ENCODE measurements around the gene LEKR1.

LEKR1 gene

DNA sequence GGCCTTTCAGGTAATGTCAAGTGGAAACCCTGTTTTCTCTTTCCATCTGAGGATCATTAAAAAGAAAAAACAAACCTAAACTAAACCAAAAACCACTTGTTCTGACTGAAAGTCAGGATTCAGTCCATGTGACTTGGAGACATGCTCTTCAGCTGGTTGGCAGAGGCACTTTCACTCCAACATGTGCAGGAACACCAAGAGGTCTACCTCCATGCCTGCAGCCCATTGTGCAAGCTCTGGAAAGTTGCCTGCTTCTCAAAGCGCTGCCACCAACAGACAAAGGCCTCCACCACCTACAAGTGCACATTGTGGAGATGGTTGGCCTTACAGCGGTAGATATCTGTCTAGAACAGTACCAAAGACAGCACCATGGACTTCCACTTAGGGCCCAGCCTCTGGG lies 161.8 kb downstream of the LEKR1 start:
- no peak for DNase-seq

DNA sequence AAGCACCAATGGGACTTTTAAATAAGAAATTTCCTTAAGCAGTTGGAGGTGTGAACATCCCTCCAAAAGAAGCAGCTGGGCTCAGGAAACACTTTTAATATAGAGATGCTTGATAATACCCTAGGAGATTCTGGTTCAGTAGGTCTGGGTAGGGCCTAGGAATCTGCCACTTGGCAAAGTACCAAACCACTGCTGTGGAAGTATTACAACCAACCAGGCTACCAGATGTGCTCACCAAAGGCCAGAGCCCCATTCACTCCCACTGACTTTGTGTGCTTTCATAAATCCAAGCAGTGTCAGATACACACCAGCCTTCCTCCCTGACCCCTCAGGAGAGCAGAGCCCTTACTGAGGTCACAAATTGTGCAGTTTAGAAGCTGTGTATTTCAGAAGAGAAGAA lies 171.2 kb downstream of the LEKR1 start:
- DNase-seq, result no peak

DNA sequence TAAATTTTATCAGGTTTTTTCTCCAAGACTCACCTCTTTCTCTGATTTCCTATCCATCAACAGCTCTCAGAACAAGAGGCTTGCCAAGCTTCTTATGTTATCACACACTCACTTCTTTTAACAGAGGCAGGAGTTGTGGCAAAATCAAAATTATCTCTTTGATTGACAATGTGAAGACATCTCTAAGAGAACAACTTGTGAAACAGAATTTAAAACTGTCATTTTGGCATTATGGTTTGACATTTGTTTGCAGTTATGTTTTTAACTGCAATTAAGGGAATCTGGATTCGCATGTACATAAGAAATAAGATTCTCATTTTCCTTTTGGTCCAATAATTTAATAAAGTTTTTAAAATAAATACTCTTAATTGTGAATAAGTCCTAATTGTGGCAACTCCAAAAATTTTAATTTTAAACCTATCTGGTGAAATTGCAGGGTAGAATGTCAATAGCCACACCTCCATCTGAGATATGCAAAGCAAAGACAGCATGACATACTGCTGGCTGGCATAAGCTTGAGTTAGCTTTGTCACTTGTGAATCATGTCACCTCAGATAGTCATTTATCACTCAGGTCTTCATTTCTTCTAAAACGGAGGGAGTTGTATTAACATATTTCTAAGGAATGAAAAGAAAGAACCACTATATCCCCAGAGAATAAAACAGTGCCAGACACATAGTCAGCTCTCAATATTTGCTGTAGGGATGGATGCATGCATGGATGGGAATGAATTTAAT lies 175.2 kb downstream of the LEKR1 start:
- DNase-seq, result no peak

DNA sequence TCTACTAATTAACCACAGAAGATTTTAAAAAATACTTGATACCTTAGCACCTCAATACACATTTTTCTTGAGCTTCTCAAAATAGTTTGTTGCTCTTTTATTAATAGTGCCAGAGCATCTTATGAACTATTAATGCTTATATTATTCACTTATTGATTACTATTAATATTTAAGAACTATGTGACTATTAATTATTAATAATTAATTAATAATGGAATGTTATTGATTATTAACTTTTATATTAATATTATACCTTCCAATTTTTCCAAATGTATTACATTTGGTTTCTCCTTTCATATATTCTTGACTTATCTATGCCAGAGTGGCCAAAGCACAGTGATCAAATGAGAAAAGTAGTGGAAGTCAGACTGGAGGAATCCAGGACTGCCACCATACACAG lies 195.5 kb downstream of the LEKR1 start:
- no peak for DNase-seq

DNA sequence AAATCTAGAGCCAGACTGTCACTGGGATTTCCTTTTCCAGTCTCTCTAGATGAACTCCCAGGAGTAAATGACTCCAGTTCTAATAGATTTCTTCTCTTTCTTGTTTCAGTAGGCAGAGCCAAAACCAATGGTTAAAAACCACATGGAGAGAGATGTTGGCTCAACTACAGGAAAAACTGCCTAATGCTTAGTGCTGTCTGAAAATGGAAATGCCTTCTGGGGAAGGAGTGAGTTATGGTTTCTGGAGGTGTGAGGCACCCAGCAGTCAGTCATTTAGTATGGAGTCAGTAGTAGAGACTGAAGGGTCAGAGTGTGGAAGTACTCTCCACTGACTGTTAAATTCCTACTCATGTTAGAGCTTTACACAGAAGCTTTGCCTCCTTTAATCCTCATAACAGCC lies 197.1 kb downstream of the LEKR1 start:
- no peak for DNase-seq

DNA sequence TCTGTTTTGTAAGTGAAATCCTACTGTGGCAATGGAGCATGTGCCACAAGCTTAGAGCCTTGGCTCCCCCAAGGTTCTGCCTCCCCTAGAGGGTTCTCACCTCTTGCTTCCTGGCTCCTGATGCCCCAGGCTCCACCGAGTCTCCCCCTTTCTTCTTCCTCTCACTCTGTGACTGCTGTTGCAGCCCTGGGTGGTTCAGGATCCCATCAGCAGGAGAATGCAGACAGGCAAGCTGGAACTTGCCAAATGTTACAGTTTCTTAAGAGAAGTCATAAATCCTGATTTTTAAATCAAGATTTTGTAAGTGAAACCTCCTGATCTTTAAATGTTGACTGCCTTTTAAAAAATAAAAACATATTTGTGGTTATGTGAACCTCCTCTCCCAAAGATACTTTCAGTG lies 199.9 kb downstream of the LEKR1 start:
- DNase-seq, result no peak

DNA sequence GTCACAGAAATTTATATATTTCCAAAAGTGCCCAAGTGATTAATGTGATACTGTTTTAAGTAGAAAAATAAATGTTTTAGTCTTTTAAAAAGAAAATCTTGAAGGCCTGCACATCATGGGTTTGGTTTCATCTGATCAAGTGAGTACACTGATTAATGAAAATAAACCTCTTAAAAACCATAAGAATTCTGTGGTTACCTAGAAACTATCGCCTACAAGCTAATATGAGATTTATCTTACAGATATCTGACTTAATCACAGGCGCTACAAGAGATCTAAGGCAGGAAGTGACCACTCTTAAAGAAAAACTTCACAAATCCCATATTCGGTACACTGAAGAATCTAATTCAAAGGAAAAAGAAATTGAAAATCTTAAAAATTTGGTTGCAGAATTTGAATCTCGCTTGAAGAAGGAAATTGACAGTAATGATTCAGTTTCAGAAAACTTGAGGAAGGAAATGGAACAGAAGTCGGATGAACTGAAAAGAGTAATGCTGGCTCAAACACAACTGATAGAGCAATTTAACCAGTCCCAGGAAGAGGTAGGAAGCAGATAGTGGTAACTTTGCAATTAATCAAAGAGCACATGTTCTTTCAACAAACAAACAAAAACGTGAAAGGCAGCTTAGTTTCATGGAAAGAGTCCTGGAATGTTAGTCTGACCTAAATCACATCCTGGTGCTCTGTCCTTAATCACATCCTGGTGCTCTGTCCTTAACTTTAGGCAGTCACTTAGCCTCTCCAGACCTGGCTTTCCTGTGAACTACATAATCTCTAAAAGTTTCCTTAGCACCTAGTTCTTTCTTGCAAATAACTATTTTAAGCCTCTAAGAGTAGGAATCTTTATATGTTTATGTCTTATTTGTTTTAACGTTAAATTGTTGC lies 201.9 kb downstream of the LEKR1 start:
- DNase-seq, result no peak

DNA sequence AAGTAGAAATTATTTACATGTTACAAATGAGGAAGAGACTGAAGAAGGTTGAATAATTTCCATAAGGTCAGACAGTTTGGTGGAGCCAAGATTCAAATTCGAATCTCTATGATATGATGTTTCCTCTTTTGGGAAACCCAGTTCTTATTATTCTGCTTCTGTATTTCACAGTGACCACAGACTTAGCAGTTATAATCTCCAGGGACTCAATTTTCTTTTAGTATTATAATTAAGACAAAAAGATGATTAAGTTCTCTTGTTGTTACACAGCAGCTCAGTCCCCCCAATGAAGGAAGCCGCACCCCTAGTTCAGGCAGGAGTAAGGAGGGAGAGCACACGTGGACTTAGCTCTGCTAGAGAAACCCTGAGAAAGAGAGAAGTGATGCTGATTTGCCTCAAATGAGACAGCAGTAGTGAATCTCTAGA lies 203.2 kb downstream of the LEKR1 start:
- peak; percentile 36 for DNase-seq

DNA sequence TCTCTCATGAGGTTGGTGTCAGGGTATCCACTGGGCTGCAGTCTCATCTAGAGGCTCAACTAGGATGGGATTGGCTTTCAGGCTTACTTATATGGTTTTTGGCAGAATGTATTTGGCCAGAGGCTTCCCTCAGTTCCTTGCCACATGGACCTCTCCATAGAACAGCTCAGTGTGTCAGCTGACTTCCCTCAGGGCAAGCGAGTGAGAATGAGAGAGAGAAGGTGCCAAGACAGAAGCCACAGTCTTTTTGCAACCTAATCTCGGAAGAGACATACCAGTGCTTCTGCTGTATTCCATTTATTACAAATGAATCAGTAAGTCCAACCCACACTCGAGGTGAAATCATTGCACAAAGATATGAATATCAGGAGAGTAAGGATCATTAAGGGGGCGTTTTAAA lies 204.6 kb downstream of the LEKR1 start:
- no peak for DNase-seq

DNA sequence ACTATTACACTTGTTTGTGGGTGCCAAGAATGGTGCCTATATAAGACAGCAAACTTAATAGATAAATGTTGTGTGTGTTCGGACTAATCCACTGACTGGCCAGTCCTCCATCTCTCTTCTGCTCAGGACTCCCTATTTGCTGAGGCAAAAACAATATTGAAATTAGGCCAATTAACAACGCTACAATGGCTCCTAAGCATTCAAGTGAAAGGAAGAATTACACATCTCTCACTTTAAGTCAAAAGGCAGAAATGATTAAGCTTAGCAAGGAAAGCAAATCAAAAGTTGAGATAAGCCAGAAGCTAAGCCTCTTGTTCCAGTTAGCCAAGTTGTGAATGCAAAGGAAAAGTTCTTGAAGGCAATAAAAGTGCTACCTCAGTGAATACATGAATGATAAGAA lies 206.8 kb downstream of the LEKR1 start:
- DNase-seq, result no peak

DNA sequence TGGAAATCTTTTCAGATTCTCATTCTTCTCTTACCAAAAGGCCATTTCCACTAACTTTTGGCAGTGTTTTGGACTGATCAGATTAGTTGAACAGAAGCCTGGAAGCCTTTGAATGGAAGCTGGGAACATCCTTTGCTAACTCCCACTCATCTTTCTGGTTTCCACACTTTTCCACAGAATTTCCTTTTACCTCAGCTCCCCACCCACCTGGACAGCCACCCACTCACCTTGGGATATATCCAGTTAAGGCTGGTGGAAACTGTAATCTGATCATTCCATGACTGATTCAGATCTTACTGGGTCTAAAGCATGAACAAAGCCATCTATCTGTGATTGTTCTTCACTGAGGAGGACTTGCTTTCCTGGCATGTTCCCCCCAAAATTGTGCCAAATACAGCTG lies 214.3 kb downstream of the LEKR1 start:
- DNase-seq, result no peak

DNA sequence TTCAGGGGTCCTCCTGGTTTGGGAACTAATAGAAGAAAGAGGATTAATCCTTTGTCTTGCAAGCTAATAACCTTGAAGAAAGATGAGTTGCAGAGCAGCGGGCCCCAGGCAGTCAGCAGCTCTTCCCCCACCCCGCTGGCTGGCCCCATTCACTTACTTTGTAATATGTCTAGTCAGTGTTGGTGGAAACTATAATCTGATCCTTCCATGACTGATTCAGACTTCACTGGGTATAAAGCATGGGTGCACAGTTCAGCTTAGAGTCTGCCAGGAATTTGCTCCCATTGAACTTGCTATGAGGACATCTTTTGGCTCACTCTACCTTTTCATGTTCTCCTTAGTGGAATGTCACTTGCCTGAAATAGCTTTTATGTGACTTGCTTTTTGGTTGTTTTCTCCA lies 216.1 kb downstream of the LEKR1 start:
- DNase-seq, result no peak

DNA sequence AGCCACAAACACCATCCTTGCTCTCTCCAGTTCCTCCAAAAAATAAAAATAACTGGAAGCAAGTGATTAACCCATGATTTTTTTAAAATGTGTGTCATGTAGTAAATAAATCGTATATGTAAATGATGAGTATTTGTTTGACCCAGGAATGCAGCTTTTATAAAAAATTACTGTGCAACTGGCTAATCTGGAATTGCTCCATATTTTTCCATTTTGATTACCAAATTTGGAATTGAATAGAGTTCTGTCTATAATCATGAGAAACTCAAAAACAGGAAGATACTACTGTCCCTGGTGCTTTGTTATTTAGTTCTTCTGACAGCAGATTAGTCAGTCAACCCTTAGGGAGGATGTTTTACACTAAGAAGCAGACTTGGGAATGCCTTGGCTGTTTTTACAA lies 217.6 kb downstream of the LEKR1 start:
- no peak for DNase-seq

DNA sequence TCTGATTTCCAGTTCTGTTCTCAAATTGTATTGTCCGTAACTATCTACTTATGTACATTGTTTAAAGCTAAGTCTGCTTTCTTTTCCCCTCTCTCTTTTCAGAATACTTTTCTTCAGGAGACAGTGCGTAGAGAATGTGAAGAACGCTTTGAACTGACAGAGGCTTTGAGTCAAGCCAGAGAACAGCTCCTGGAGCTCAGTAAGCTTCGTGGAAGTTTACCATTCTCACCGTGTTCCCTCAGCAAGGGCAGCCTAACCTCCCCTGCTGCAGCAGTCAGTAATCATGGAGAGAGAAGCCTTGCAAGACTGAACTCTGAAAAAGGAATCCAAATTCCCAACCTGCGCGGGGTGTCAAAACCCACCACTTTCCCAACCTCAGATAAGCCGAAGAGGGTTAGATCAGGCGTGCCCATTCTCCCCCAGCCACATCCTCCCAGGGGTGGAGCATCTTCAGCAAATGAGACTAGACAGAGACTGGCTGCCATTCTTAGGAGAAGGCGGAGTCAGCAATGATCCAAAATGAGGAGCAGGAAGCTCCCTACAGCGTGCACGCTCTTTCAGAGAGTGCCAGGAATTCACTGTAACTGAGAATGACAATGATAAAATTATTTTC lies 219.2 kb downstream of the LEKR1 start:
- DNase-seq, result no peak

DNA sequence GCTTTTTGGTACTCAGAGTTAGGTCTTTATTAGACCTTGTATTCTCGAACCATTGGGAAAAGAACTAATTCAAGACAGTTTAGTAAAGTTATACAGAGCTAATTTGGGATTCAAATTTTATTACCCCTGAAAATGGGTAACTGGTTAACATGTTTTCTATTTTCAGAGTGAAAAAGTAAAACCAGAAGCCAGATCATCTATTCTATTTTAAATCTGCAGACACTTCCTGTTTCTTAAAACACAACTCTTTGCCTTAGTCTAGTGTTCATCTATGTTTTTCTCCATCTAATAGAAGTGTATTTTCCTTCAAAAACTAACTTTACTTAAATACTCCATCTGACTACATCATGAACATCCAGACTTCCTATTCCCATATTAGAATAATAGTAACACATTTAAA lies 220.4 kb downstream of the LEKR1 start:
- no peak for DNase-seq

DNA sequence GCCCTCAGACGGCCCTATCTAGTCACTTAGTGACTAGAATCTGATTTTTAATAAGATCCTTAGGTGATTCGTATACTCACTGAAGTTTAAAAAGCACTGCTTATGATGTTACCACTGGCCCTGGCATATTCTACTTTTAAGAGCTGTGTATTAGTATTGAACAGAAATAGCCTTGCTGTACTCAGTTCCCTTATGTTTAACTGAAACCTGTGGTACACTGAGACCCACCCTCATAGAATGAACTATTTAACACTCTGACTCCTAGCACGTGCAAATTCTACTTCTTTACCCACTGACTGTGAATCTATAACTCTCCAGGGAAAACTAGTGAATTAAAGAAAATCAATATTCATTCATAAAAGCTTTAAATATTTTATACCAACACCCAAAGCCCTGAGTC lies 224.9 kb downstream of the LEKR1 start:
- DNase-seq, result no peak

DNA sequence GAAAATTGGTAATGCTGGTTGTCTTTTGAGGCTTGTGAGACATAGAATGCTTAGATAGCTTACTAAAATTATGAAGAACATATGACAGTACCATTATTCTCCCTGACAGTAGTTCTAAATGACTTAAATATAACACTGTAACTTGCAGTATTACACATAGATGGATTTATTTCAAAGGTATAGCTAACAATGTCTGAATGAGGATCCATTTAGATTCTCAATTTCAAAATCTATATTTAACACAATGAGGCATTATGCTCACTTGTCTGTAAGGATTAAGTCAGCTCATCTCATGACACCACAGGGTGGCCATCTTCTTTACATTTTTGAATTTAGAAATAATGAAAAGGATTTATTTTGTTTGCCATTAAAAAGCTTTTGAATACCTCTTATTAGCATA lies 225.4 kb downstream of the LEKR1 start:
- no peak for DNase-seq

DNA sequence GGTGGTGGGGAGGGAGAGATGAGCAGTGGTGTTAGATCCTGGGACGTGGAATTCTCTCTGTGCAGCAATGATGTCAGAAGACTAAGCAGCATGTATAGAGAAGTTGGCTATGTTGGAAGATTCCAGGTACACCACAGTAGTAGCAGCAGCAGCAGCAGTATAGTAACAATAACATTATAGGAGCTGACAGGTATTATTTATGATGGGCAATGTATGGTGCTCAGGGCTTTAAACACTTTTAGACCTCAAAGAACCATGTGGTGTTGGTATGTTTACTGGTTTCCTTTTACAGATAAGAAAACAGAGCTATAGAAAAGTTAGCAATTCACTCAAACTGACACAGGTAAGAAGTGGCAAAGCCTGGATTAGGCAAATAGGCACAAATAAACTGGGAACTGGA lies 229.9 kb downstream of the LEKR1 start:
- DNase-seq, result no peak

DNA sequence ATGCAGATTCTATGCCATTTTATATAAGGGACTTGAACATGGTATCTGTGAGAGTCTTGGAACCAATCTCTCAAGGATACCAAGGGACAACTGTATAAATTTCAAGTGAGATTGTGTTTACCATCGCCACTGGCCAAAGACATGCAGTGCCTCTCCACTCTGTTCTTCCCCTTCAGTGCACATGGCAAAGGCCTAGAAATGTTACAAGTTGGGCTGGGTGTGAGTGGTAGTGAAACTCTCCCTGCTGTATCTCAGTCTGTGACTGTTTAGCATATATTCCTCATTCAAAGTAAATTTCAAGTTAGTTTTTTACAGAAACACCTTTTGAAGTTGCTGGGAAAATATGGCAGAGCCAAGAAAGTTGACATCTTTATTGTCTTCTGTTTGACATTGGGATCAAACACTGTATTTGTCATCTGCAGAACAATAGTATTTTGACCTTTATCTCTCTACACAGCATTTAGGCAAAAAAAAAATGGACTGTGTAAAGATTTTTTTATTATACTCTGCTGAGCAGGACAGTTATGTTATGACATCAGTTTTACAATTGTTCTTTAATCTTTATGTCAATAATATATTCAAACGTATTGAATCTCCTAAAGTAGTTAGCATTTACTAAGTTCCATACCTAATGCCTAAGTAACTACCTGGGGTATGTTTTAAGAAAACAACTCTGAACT lies 232.4 kb downstream of the LEKR1 start:
- DNase-seq, result no peak

DNA sequence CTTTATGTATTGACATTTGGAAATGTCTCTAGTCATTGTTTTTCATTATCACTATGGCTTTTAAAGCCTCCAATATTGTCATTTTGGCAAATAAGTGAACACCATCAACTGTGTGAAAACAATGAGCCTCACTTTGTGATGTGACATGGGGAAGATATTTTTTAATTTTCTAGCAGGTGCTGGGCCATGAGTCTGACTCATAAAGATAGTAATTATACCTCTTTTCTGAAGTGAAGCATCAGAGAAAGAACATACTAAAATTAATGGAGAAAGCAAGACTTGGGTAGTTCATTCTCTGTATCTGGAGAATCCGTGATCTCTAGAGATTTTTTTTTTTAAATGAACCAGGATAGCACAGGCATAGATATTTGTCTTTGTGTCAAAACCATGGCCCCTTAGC lies 233.0 kb downstream of the LEKR1 start:
- DNase-seq, result no peak

DNA sequence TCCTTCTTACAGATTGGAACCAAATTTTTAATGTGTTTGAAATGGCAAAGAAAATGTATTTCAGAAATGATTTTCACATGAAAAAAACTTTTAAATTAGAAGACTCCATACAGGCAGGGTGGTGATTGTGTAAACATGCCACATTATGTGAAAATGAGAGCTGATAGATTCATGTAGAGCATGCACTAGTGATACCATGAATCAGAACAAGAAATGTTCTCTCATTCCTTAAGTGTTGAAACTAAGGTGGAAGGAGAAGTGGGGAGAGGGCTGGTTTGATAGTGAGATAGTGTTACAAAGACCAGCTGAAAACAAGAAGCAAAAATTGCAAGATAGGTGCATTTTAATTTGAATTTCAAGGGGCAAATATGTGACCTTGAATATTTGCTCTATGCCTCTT lies 233.5 kb downstream of the LEKR1 start:
- no peak for DNase-seq

DNA sequence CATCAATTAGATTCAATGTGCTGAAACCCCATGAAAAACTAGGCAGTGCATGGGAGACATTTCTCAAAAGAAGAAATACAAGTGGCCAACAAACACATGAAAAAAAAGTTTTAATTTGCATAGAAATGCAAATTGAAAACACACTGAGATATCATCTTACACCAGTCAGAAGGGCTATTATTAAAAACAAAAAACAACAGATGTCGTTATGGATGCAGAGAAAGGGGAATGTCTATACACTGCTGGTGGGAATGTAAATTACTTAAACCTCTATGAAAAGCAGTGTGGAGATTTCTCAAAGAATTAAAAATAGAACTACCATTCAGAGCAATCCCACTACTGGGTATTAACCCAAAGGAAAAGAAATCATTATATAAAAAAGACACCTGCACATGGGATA lies 235.1 kb downstream of the LEKR1 start:
- DNase-seq, result no peak

DNA sequence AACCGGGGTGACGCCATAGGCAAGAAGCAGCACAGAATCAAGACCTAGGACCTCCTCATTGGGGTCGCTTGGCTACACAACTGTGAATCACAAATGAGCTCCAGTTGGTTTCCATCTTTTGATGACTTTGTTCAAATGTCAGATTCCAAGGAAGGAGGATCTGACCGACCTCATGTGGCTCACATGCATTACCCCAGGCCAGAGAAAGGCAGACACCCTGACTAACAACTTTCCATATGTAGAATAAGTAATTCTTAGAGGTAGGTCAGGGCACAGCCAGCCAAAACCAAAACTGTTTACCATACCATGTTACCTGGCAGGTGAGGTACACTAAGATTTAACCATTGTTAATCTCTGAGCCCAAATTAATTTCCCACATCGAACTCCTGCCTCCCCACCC lies 237.3 kb downstream of the LEKR1 start:
- no peak for DNase-seq

DNA sequence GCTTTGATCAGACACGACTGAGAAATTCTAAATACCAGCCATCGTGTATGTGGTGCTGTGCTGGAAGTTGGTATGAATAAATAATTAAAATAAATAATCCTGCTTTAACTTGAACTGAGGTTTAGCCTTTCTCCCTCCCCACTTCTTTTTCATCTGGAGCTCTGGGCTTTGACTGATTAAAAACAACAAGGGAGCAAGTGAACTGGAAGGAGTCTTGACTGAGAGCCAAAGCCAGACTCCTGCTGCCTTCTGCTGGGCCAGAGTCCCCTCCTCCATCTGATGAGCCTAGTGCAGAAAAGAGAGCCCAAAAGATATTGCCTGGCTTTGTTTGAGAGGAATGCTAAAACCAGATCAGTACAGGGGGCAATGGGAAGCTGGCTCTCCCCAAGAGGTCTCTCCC lies 237.8 kb downstream of the LEKR1 start:
- DNase-seq, result no peak
